Left lung (tissue), 10 donors: Measurements from ENCODE around the gene ABCF1. TPM values are rescaled to one million over a fixed set of nuclear protein-coding genes. Genes with fewer than 3 reads are reported as not detected.

Experiments
- ATAC-seq: fragments of 200-7000 bp; cut with Tn5 transposase; one replicate; pipeline ENCODE4 v1.9.1; 2020; ENCODE audit warnings: moderate library complexity
- DNase-seq, 4 donors: peaks; one replicate each; pipeline ENCODE4 v3.0.0-alpha.2; 2013 to 2020
- H3K27ac ChIP-seq, 2 donors: fragments of 200-600 bp; sonication (generic) in 1 of 2; one replicate each; pipeline versions ENCODE4 v1.5.0 to v1.8.0; 2020 to 2021
- H3K27me3 ChIP-seq, 2 donors: fragments of 200-600 bp; sonication (generic) in 1 of 2; one replicate each; pipeline versions ENCODE4 v1.5.0 to v1.8.0; 2020 to 2021
- H3K36me3 ChIP-seq, 2 donors: fragments of 200-600 bp; sonication (generic) in 1 of 2; one replicate each; pipeline versions ENCODE4 v1.5.0 to v1.8.0; 2020 to 2021
- H3K4me1 ChIP-seq, 2 donors: fragments of 200-600 bp; one replicate each; pipeline ENCODE4 v1.8.0; 2021
- H3K4me3 ChIP-seq, 2 donors: fragments of 200-600 bp; sonication (generic) in 1 of 2; one replicate each; pipeline versions ENCODE4 v1.5.0 to v1.8.0; 2020 to 2021; ENCODE audit warnings: mild to moderate bottlenecking in 1 of 2
- H3K9me3 ChIP-seq, 2 donors: fragments of 200-600 bp; sonication (generic) in 1 of 2; one replicate each; pipeline versions ENCODE4 v1.5.0 to v1.8.0; 2020 to 2021
- intact Hi-C, 2 donors: fragments of 100-400 bp; cut with DNase I; formaldehyde crosslinking; loops; one replicate each; pipeline versions ENCODE4 v1.11.2 to v1.14.2; 2022
- microRNA-seq, 2 donors: library from miRNA; unstranded; fragments of <30 nt; microRNA quantifications; one replicate each; pipeline ENCODE4, GENCODE V29; 2019
- polyA plus RNA-seq, 6 donors: library from polyadenylated mRNA; unstranded; fragments of 120-200 nt; gene quantifications; one replicate each; pipeline ENCODE4 v1.2.1, GENCODE V29; 2013; ENCODE audit not compliant: insufficient read length in 6 of 6
- total RNA-seq, 2 donors: library from RNA; stranded (reverse); fragmentation: NEBNext Ultra II Directional; extraction: Animal tissue kit (Norgen Biotek cat#: 25700); gene quantifications; one replicate each; pipeline ENCODE4 v1.2.1, GENCODE V29; 2021
- TF ChIP-seq, protein P1 (sequence below), 2 donors: fragments of 200-600 bp; sonication (generic) in 1 of 2; IDR thresholded peaks; one replicate each; pipeline versions ENCODE4 v1.5.0 to v1.8.0; 2021; ENCODE audit warnings: antibody characterized with exemption in 2 of 2
- donor health status: DM: no; HTN: yes; CAD: no.
- donor health status: DM: no; HTN: no; CAD: no.

ABCF1 gene
- total and polyA plus RNA-seq, 8 donors = 37.9 to 75.1 (median 60.6) TPM

DNA sequence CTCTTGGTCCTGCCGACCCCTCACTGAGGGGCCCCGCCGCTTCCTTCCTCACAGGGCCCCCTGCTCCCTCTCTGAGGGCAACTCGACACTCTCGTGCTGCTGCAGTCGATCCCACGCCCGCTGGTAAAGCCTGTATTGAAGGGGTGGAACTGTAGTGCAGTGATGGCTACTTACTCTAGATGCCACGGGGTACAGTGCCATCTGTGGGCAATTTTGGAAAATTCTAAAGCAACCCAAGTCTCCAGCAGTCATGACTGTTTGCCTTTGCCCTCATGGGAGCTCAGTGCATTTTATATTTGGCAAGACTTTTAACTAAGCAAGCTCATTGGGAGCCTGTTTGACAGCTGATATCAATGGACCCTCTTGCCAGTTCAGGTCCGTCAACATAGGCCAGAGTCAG, 69.2 kb downstream of the ABCF1 start:
- H3K36me3 ChIP-seq = peaks cover 0 to 41% of the 10 kb centered on the region in 2 donors
- DNase-seq (no peak), ATAC-seq (no peak)
- TF ChIP-seq, protein P1, sequence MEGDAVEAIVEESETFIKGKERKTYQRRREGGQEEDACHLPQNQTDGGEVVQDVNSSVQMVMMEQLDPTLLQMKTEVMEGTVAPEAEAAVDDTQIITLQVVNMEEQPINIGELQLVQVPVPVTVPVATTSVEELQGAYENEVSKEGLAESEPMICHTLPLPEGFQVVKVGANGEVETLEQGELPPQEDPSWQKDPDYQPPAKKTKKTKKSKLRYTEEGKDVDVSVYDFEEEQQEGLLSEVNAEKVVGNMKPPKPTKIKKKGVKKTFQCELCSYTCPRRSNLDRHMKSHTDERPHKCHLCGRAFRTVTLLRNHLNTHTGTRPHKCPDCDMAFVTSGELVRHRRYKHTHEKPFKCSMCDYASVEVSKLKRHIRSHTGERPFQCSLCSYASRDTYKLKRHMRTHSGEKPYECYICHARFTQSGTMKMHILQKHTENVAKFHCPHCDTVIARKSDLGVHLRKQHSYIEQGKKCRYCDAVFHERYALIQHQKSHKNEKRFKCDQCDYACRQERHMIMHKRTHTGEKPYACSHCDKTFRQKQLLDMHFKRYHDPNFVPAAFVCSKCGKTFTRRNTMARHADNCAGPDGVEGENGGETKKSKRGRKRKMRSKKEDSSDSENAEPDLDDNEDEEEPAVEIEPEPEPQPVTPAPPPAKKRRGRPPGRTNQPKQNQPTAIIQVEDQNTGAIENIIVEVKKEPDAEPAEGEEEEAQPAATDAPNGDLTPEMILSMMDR (IDR thresholded peaks at IDR 0.05) = no peak
- peaks cover 0 to 23% of the 10 kb centered on the region in 2 donors for H3K4me1 ChIP-seq
- no peak overlapping the region for H3K27ac ChIP-seq
- H3K9me3 ChIP-seq = no peaks in the 10 kb centered on the region
- intact Hi-C loops = no loop called here
- no peaks in the 10 kb centered on the region for H3K27me3 ChIP-seq
- no peak overlapping the region for H3K4me3 ChIP-seq

DNA sequence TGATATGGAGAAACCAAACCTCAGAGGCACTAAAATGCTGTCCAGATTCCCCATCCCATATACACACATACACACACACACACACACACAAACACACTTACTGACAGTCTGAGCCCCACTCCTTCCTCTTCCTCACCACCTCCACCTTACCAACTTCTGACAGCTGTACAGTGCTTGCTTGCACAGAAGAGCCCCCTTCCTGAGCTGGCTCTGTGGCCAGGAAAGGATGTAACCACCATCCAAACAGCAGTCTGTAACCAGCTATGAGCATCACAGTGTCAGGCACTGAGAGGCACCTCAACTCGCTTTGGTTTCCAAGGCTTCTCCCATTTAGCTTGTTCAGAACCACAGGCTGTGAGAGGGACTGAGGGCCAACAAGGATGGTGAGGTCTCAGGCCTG, 69.8 kb downstream of the ABCF1 start:
- intact Hi-C loops = no loop called here
- H3K27ac ChIP-seq = no peak overlapping the region
- no peaks in the 10 kb centered on the region for H3K9me3 ChIP-seq
- H3K4me3 ChIP-seq = no peak overlapping the region
- peaks cover 0 to 41% of the 10 kb centered on the region in 2 donors for H3K36me3 ChIP-seq
- no peak for ATAC-seq
- TF ChIP-seq, protein P1 (IDR thresholded peaks at IDR 0.05) = no peak
- H3K27me3 ChIP-seq = no peaks in the 10 kb centered on the region
- no peak for DNase-seq
- H3K4me1 ChIP-seq = peaks cover 0 to 26% of the 10 kb centered on the region in 2 donors

Small RNA genes lying within 50 kb of the gene (microRNA-seq; reads per million reads assigned to microRNA genes)
- gene MIR877 = 49.1 to 112 reads per million in 2 donors

Other genes starting within 250 kb of the ABCF1 start
- gene TRIM39, start 244.5 kb upstream of the ABCF1 start, total RNA-seq = 10 to 100 TPM; 10.2 to 11.5 TPM
- 10 to 100 TPM; 11.8 to 13.7 (median 12.6) TPM for gene TRIM39, start 244.5 kb upstream of the ABCF1 start, polyA plus RNA-seq
- 10 to 100 TPM; 29.7 to 37.0 TPM for gene RPP21, start 226.3 kb upstream of the ABCF1 start, total RNA-seq
- gene RPP21, start 226.3 kb upstream of the ABCF1 start, polyA plus RNA-seq = 10 to 100 TPM; 28.6 to 37.5 (median 32.5) TPM
- 100 to 1,000 TPM; 440 to 636 TPM for gene HLA-E, start 81.9 kb upstream of the ABCF1 start, total RNA-seq
- 100 to 1,000 TPM; 184 to 210 (median 196) TPM for gene HLA-E, start 81.9 kb upstream of the ABCF1 start, polyA plus RNA-seq
- gene GNL1, start 15.0 kb upstream of the ABCF1 start, total RNA-seq = 10 to 100 TPM; 52.5 to 61.0 TPM
- 100 to 1,000 TPM in 4 of 6 donors, 10 to 100 TPM in 2; 96.5 to 108 (median 106) TPM for gene GNL1, start 15.0 kb upstream of the ABCF1 start, polyA plus RNA-seq
- 10 to 100 TPM in 1 of 2 donors, 1 to 10 TPM in 1; 5.7 to 10.1 TPM for gene PRR3, start 14.1 kb upstream of the ABCF1 start, total RNA-seq
- gene PRR3, start 14.1 kb upstream of the ABCF1 start, polyA plus RNA-seq = 10 to 100 TPM; 34.5 to 44.1 (median 37.9) TPM
- gene PPP1R10, start 45.8 kb downstream of the ABCF1 start, total RNA-seq = 10 to 100 TPM; 44.9 to 71.1 TPM
- gene PPP1R10, start 45.8 kb downstream of the ABCF1 start, polyA plus RNA-seq = 10 to 100 TPM; 47.1 to 59.3 (median 49.6) TPM
- gene MRPS18B, start 46.4 kb downstream of the ABCF1 start, total RNA-seq = 10 to 100 TPM; 36.6 to 54.7 TPM
- gene MRPS18B, start 46.4 kb downstream of the ABCF1 start, polyA plus RNA-seq = 10 to 100 TPM; 41.2 to 50.5 (median 43.5) TPM
- gene ATAT1, start 55.4 kb downstream of the ABCF1 start, total RNA-seq = 10 to 100 TPM in 1 of 2 donors, 1 to 10 TPM in 1; 8.6 to 10.6 TPM
- gene ATAT1, start 55.4 kb downstream of the ABCF1 start, polyA plus RNA-seq = 10 to 100 TPM; 52.2 to 73.0 (median 64.2) TPM
- 10 to 100 TPM; 15.2 to 16.4 TPM for gene C6orf136, start 75.7 kb downstream of the ABCF1 start, total RNA-seq
- gene C6orf136, start 75.7 kb downstream of the ABCF1 start, polyA plus RNA-seq = 10 to 100 TPM; 10.7 to 18.1 (median 14.4) TPM
- gene DHX16, start 101.6 kb downstream of the ABCF1 start, total RNA-seq = 10 to 100 TPM; 23.8 to 28.1 TPM
- gene DHX16, start 101.6 kb downstream of the ABCF1 start, polyA plus RNA-seq = 10 to 100 TPM; 34.0 to 43.4 (median 41.8) TPM
- 100 to 1,000 TPM in 1 of 2 donors, 10 to 100 TPM in 1; 51.8 to 117 TPM for gene PPP1R18, start 115.2 kb downstream of the ABCF1 start, total RNA-seq
- gene PPP1R18, start 115.2 kb downstream of the ABCF1 start, polyA plus RNA-seq = 10 to 100 TPM; 36.7 to 54.4 (median 42.4) TPM
- gene NRM, start 119.5 kb downstream of the ABCF1 start, total RNA-seq = 10 to 100 TPM; 13.1 to 17.4 TPM
- 10 to 100 TPM; 36.9 to 55.1 (median 41.1) TPM for gene NRM, start 119.5 kb downstream of the ABCF1 start, polyA plus RNA-seq
- 10 to 100 TPM; 28.2 to 38.6 TPM for gene MDC1, start 145.8 kb downstream of the ABCF1 start, total RNA-seq
- gene MDC1, start 145.8 kb downstream of the ABCF1 start, polyA plus RNA-seq = 10 to 100 TPM; 43.5 to 53.6 (median 49.9) TPM
- gene TUBB, start 148.9 kb downstream of the ABCF1 start, total RNA-seq = 100 to 1,000 TPM; 409 to 602 TPM
- 1,000 to 10,000 TPM; 1,093 to 1,665 (median 1,153) TPM for gene TUBB, start 148.9 kb downstream of the ABCF1 start, polyA plus RNA-seq
- gene FLOT1, start 171.2 kb downstream of the ABCF1 start, total RNA-seq = 100 to 1,000 TPM; 148 to 206 TPM
- 100 to 1,000 TPM; 115 to 135 (median 124) TPM for gene FLOT1, start 171.2 kb downstream of the ABCF1 start, polyA plus RNA-seq
- 10 to 100 TPM; 36.1 to 77.0 TPM for gene IER3, start 173.1 kb downstream of the ABCF1 start, total RNA-seq
- gene IER3, start 173.1 kb downstream of the ABCF1 start, polyA plus RNA-seq = 10 to 100 TPM in 5 of 6 donors, 1 to 10 TPM in 1; 5.5 to 38.8 (median 12.9) TPM